Measurements from ENCODE around the gene MYO5B.

DNA sequence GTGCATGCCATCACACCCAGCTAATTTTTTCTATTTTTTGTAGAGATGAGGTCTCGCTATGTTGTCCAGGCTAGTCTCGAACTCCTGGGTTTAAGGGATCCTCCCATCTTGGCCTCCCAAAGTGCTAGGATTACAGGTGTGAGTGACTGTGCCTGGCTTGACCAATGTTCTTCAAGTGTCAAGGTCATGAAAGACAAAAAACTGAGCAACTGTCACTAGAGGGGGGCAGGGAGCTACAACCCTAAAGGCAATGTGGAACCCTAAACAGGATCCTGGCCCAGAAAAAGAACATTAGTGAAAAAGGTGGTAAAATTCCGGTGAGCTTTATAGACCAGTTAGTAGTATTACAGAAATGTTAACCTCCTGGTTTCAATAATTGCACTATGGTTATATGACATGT, 7.3 kb downstream of the MYO5B start:
- TF ChIP-seq ELF1 (IDR thresholded peaks at IDR 0.05) (no peak), FOXM1 (IDR thresholded peaks at IDR 0.05; ENCODE audit: low read depth) (no peak), POLR2AphosphoS5 (IDR thresholded peaks at IDR 0.05; ENCODE audit: low read depth, low read length) (no peak), TEAD4 (IDR thresholded peaks at IDR 0.05; ENCODE audit: borderline replicate concordance, insufficient read depth) (no peak)

Measured in SK-N-SH (cell line).